SIG-M5 (cell line): ENCODE measurements around the gene ENTREP1.
"Not testable (repeated sequence)": the region's sequence is repeated elsewhere in the genome, so short reads cannot be mapped to it uniquely, and the experiment has no call there.

ENCODE experiments used
- DNase-seq: peaks from one replicate; lab custom pipeline; 2025; lab: John Stamatoyannopoulos, UW

ENTREP1 gene

DNA sequence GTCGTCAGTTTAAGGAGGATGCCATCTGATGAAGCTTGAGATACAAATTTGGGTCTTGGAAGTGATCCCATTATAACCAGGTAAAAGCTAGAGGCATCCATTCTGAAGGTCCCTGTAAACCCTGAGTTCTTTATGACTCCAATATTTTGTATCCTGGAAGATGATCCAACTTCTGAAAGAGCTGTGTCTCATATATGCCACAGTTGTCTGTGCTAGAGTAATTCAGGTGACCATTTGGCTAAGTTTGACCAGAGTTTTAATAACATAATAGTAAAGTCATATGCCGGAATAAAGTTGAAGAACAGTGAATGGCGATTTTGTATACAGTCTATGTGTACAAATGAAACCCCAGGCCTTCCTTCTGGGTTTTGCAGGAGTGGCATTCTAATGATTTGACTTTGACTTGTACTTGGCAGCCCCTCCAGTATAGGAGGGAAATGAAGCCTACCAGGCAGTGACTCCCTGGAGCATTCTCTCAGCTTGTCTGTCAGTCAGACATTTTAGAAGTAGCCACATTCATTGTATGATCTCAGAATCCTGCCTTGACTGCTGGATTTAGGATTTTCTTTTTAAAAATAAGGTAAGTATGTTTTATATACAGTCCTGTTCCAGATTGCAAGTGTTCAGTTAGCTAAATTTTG is 39.6 kb downstream of the ENTREP1 start:
- no peak for DNase-seq

DNA sequence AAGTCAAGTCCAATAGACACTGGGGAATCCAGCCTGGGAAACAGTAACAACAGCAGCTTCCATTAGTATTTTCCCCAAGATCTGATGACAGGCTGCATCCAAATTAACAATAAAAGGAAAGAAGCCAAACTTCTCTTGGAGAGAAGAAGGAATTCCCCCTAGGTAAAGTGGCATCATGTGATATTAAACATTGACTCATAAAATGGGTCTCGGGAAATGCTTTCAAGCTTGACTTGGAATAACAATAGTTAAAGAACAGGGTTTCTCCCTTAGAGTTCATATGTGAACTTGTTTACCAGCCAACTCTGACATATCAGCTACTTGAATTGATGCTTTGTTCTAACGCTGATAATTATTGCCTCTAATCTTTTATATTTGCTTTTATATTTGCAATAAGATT is 45.4 kb downstream of the ENTREP1 start:
- no peak for DNase-seq

DNA sequence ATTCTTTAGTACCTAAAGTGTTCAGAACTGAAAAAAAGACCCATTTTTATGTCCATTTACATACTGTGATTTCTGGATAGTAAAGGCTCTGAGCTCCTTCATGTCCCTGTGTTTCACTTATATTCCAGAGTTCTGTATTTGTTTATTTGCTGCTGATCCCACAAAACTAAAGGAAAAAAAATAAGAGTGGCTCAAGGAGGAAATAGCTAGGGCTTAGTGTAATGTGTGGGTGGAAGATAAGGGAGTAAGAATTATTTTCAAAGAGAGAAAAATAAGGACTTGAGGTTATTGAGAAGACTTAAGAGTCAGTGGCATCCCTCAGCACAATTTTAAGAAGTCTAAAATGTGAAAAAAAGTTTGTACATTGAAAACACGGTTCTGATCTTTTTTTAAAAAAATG is 46.0 kb downstream of the ENTREP1 start:
- no peak for DNase-seq

DNA sequence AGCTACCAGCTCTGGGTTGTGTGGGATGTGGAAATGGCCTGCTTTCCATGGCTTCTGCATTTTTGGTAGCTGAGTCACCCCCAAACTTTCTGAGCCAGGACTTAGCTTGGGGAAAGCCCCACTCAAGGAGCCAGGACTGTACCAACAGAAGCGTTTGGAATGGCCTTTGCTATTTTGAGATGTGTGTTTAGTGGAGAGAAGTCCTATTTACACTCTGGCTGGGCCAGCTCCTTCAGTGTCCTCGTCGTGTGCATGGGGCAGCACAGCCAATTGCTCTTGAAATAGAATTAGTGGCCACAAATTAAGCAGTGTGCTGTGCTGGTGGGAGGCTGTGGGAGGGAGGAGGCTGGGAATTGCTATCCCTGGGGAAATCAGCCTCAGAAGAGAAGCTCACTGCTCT is 51.6 kb downstream of the ENTREP1 start:
- no peak for DNase-seq

DNA sequence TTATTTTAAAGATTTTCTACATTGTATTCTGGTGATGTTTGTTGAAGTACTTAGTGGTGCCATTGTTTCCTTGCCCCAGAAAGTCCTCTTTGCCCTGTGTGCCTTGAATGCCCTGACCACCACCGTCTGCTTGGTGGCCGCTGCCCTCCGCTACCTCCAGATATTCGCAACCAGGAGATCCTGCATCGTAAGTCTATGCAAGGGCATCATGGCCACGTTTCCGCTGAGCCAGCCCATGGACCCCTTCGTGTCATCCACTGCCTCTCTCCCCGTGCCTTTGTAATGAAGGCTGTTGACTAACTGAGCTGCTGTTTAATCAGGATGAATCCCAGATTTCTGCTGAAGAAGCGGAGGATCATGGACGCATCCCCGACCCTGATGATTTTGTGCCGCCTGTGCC is 52.3 kb downstream of the ENTREP1 start:
- no peak for DNase-seq

DNA sequence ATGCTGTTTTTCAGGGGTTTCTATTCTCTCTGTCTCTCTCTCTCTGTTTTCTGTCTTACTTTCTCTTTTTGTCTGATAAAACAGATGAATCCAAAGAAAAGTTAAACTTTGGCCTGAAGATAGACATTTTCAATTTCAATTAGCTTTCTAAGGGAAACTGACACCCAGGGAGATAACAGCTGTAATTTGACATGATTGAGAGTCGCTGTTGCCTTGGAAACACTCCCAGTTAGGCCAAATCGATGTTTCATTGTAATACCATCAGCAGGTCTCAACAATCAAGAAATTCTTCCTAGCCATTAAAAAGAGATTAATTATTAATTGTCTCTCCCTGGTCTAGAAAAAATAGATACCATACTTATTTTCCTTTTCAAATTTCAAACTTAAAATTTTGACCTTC is 53.0 kb downstream of the ENTREP1 start:
- DNase-seq, result no peak

DNA sequence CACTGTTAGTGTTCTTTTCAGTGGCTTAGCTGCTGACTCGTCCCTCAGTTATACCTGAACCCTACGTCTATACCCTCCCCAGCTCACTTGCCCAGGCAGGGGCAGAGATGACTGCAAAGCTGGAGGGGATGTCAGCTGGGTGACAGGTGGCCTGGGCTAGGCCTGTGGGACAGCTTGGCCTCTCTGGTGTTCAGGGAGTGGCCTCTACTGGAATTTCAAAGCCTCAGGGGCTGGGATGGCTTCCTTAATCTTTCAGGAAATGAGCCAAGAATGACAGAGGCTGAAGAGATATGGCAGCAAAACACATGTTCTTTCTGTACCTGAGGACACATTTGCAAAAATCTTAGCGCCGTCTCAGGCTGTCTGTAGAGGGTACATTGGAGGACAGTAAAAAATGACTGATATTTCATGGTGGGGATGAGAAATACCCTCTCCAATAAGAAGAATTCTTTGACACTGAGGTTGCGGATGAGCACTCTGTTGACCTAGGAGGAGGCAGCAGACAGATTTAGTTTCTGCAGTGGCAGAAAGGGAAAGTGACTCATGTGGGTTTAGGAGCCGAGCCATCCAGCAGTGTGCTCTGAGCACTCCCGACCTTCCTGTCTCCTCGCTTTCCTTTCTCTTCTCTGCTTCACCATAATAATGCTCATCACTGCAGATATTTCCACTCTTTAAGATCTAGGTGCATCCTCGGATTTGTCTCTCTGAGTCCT is 54.4 kb downstream of the ENTREP1 start:
- no peak for DNase-seq

DNA sequence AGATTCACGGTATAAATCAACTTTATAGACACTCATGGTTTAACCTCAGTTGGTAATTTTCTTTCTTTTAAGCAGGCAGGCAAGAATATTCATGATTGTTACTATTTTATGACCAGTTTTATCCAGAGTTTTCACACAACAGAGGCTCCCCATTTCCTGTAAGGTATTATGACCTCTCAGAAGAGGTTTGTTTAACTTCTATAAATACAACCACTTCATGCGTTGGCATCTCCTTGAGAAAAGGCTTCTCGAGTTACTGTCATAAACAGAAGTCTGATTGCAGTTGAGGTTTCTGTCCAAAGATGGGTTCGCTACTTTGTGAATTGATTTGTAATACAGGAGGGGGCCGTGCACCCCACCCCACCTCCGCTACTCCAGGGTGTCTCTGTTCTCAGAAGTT is 55.3 kb downstream of the ENTREP1 start:
- DNase-seq, result no peak

DNA sequence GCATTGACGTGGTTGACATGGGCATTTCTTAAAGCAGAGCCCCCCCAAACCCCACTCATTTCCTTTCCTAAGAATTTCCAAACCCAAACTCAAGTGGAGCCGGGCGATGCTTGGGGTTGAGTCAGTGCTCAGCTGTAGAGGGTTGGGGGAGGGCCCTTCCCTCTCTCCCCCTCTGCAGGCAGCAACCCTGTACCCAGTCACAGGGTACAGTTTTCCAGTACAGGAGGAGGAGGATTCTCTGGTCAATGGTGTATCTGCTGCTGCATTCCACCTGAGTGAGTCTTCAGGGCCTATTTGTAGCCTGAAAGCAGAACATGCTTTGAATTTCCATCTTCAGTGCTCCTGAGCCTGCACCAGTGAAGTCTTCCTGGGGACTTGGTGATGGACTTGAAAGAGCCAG is 55.8 kb downstream of the ENTREP1 start:
- DNase-seq, result no peak

DNA sequence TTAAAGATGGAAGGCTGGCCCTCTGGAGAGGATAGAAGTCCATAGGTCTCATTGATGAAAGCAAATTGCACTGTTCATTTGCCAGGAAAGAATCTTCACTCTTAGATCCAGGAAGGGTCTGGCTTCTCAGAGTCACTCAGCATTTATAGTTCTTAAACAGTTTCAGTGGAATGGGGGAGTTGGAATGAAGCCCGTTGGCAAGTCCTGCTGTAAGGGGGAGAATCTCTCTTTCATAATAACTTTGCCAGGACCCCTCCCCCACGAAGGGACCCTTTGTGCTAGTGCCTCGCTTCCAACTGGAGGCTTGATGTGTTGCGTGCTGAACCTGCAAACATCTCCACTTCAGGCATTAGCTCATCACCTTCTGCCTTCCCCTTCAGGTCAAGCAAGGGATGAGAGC is 57.1 kb downstream of the ENTREP1 start:
- no peak for DNase-seq

DNA sequence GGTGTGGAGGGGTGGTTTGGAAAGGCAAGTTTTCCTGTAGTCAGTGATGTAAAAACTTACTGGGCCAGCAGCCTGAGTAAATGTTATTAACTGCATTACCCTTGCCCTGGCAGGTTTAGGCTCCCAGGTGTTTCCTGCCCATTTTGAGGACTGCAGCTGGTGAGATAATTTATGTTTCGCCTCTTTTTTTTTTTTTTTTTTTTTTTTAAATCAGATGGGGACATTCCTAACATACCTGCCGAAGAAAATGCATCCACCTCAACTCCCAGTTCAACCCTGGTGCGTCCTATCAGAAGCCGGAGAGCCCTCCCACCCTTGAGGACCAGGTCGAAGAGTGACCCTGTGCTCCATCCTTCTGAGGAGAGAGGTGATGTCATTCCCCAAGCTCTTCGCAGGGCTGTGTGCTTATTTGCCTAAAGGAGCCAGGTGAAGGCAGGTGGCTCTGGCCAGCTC is 60.6 kb downstream of the ENTREP1 start:
- DNase-seq, result no peak

DNA sequence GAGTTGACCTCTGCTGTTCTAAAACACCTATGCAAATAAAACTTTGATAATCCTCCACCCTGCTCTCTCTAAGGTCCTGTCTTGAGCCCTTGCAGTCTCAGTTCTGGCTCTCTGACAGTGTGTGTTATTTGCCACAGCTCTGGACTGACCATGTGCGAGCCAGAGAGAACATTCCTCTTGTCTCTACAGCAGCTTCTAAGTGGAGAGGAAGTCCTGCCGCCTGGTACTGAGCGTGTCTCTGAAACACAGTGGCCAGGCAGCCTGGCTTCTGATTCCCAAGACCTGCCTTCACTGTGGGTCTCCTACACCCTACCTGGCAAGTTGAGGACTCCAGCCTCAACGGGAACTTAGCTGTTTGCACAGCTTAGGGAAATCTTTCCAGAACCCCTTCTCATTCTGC is 61.6 kb downstream of the ENTREP1 start:
- no peak for DNase-seq

DNA sequence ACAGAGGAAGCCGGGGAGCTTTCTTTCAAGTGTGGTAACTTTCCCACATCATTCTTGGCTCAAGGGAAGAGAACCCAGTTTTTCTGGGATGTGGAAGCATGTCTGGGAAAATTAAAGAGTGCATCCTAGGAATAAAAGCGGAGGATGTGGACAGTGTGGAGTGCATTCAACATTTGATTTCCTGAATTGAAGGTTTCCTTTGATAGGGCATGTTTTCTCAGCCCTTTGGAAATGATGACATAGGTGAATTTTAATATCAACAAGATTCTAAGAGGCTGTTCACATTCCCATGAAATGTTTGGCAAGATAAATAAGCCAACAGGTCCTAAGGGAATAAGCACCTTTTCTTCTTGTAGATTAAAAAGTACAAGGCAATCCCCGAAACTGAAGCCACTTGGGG is 63.6 kb downstream of the ENTREP1 start:
- DNase-seq, result no peak

DNA sequence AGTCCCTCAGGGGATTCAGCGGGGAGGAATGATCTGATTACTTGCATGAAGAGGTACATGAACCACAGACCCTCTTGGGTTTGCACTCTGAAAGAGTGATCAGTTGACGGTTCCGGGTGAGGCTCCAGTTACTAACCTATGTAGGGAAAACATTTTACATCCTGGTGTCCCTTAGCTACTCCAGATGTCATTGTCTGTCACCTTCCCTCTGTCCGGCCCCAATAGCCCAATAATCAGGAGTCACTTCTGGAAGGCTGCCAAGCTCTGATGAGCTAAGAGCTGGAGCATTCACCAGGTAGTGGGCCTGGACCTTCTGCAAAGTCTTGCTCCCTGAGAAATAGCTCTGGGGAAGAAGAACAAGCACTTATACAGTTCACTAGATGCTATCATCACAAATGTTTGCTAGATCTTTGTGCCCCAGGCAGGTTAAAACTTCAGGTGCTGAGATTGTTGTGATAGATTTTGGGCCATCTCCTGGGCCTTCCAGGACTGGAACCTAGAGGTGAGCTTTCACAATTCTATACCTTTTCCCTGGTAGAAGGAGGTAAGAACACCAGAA is 64.5 kb downstream of the ENTREP1 start:
- no peak for DNase-seq

DNA sequence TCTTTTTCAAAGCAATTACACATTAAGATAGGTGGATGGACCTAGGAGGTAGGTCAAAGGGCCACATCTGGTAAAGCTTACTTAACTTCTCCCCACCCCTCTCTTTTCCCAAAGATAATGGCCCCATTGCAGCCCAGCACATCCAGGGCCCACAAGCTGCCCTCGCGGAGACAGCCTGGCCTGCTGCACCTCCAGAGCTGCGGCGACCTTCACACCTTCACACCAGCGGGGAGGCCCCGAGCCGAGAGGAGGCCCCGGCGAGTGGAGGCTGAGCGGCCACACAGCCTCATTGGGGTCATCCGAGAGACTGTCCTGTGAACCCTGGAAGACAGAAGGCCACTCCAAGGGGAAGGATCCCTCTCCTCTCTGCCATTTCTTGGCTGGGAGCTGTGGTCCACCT is 66.5 kb downstream of the ENTREP1 start:
- no peak for DNase-seq

DNA sequence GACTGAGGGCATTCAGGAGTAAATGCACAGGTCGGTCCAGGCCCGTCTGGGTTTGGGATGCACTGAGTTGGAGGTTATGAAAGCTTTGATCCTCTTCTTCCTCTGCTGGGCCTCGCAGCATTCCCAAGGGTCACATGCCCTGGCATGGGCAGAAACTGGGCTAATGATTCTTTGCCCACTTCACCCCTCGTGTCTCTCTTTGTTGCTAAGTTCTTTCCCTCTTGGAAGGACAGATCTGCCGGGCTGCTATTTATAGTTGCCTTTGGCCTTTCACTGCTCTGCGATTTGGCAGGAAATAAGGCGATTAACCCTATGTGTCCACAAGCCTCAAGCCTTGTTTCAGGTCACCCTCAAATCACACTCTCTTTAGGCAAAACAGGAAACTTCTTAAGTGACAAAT is 66.9 kb downstream of the ENTREP1 start:
- DNase-seq, result no peak

DNA sequence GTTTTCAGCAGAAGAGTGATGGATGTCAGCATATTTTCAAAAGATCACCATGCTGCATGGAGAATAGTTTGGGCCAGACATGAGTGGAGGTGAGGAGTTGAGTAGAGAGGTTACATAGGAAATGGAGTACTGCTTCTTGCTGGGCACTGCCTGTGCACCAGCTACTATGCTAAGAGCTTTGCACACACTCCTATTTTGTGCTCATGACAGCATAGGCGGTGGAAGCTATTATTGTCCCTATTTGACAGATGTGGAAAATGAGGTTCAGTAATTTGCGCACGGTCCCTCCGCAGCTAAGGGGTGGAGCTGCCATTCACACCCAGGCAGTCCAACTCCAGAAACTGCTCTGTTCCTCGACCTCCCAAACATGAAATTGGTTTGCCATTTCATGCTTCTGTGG is 67.8 kb downstream of the ENTREP1 start:
- DNase-seq, result no peak

DNA sequence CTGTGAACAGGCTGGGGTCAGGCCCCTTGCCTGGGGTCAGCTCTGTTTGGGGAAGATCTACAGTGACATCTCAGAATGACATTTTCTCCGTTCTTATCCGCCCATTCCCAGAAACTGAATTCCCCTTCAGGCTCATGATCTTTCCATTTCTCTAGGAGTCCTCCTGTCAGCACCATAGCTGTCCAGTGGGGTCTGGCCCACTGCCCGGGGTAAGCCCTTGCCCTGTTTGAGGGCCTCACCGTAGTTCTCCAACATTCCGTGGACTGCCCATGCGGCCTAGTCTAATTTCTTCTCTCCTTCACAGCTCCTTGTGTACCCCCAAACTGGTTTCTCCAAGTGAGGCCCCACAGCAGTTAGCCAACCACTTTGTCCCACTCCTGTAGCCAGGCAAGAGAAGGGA is 68.4 kb downstream of the ENTREP1 start:
- no peak for DNase-seq

DNA sequence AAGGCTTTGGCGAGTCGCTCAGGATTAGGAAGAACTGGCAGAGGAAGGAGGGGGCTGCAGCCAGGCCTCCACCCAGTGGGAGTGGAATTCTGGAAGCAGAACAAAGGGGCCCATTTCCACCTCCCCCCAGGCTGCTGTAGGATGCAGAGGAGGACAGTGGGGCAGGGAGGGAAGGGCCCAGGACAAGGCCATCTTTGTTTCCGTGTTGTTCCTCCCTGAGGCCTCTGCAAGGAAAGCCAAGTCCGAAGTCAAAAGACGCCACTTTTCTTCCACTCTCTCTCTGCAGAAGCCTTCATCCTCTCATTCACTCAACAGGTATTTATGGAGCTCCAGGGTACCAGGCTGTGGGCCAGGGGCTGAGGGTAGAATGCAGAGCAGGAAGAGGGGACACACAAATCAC is 70.7 kb downstream of the ENTREP1 start:
- DNase-seq, result no peak

DNA sequence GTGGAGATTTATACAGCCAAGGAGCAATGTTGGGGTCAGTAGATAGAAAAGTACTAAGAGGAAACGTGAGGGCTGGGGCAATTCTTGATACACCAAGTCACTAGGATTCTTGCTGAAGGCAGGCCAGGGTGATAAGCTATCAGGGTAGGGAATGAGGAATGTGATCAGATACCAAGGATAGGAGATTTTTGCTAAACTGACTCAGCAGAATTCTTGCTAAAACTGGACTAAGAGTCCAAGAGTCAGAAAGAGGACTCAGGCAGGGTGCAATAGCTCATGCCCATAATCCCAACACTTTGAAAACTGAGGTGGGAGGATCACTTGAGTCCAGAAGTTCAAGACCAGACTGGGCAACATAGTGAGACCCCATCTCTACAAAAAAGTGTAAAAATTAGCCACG is 71.7 kb downstream of the ENTREP1 start:
- DNase-seq, result no peak

DNA sequence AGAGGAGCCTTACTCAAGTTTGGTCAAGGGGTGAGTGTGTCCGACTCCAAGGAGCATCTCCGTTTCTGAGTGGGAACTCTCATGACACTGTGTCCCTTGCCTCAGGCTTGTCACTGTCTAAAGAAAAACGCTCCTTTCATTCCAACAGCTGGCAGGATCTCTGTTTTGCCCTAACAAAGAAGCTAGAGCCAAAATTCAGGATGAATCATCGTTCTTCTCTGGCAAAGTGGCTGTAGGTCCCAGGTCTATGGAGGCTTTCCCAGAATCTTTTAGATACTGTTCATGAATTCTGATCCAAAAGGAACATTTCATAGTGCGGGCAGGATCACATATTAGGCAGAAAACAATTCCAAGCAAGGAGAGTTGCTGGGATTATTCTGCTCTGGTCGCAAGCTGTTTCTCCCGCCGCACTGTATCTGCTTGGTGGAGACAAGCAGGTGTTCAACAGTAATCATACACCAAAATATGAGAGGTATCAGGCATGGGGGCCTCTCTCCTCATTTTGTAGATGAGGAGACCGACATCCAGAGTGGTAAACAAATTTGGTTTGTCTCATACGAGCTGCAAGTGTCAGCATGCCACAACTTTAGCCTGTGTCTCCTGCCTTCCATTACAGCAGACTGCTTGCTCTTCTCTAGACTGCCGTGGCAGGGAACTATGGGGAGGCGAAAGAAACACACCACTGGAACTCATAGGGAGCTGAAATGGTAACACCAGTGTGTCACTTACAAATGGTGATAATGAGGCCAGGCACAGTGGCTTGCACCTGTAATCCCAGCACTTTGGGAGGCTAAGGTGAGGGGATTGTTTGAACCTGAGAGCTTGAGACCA is 72.6 kb downstream of the ENTREP1 start:
- DNase-seq, result no peak

DNA sequence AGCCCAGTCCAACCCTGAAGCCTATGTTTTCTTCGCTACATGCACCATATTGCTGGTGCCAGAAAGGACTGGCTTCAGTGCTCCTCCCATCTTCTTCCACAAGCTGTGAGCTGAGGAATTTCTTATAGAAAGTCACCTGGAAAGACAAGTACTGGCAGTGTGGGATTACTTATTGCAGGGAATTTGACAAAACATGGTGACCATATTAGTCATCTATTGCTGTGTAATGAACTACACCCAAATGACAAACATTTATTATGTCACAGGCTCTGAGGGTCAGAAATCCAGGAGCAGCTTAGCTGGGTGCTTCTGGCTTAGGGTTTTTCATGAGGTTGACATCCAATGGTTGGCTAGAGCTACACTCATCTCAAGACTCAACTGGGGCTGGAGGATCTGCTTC is 75.5 kb downstream of the ENTREP1 start:
- DNase-seq, result no peak

DNA sequence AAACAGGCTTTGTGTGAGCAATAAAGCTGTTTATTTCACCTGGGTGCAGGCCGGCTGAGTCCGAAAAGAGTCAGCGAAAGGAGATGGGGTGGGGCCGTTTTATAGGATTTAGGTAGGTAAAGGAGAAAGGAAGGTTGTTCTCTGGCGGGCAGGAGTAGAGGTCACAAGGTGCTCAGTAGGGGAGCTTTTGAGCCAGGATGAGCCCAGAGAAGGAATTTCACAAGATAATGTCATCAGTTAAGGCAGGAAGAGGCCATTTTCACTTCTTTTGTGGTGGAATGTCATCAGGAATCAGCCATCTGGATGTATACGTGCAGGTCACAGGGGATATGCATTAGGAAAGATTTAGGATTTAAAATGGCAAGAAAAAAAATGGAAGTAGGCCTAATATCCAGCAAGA is 84.9 kb downstream of the ENTREP1 start:
- DNase-seq, result not testable (repeated sequence)
